B cell (primary cell): ENCODE measurements around the gene ADCY3. TPM values are rescaled to one million over a fixed set of nuclear protein-coding genes. Genes with fewer than 3 reads are reported as not detected.

Experiments
- ATAC-seq: fragments of 200-7000 bp; cut with Tn5 transposase; one replicate; pipeline ENCODE4 v1.10.0; 2021; ENCODE audit warnings: low read depth, mild to moderate bottlenecking, moderate number of reproducible peaks, moderate library complexity
- CTCF ChIA-PET: fragments of 350-600 bp; sonication (Branson Sonifier 250); formaldehyde crosslinking; loops from one replicate; lab custom pipeline; 2021; ENCODE audit warnings: antibody characterized with exemption, inconsistent platforms; lab: Charles Lee
- POLR2A ChIA-PET: fragments of 350-600 bp; sonication (Branson Sonifier 250); formaldehyde crosslinking; loops from one replicate; lab custom pipeline; 2021; ENCODE audit warnings: antibody characterized with exemption; lab: Charles Lee
- DNase-seq: peaks from one replicate; pipeline ENCODE4 v3.0.0; 2013
- H2AFZ ChIP-seq: 2 replicates; pipeline ENCODE4 v1.6.1; 2012; ENCODE audit warnings: mild to moderate bottlenecking, low read depth, low read length; ENCODE audit not compliant: insufficient read depth, poor library complexity, severe bottlenecking
- H3K27ac ChIP-seq, 2 donors: 1 replicate in 1 of 2; 2 replicates in 1 of 2; pipeline ENCODE4 v1.5.1; 2012 to 2013; ENCODE audit warnings: low read length in 2 of 2, mild to moderate bottlenecking in 2 of 2, moderate library complexity in 1 of 2
- H3K27me3 ChIP-seq, 4 experiments: fragments of 200-600 bp in 1 of 4; sonication (generic) in 1 of 4; replicated peaks in 1 of 4; 1 replicate in 2 of 4; 2 replicates in 2 of 4; pipeline versions ENCODE4 v1.6.1 to v1.7.0; 2013 to 2016; ENCODE audit warnings: low read length in 3 of 4, mild to moderate bottlenecking in 2 of 4, mixed read lengths in 1 of 4, moderate library complexity in 1 of 4; ENCODE audit not compliant: insufficient read depth in 4 of 4, control insufficient read depth in 3 of 4; ENCODE audit errors: control extremely low read depth in 1 of 4
- H3K36me3 ChIP-seq, 2 experiments: replicated peaks in 1 of 2; 1 replicate in 1 of 2; 2 replicates in 1 of 2; pipeline versions ENCODE4 v1.6.1 to v1.7.1; 2013; ENCODE audit warnings: low read length in 1 of 2; ENCODE audit not compliant: insufficient read depth in 2 of 2, control insufficient read depth in 1 of 2; ENCODE audit errors: control extremely low read depth in 1 of 2, extremely low read depth in 1 of 2
- H3K4me1 ChIP-seq, 2 donors: fragments of 200-600 bp in 1 of 2; sonication (generic) in 1 of 2; 1 replicate in 1 of 2; 2 replicates in 1 of 2; pipeline versions ENCODE4 v1.5.1 to v1.6.1; 2013 to 2017; ENCODE audit warnings: low read length in 2 of 2; ENCODE audit not compliant: control insufficient read depth in 2 of 2, insufficient read depth in 2 of 2
- H3K4me2 ChIP-seq: replicated peaks from 2 replicates; pipeline ENCODE3; 2012; ENCODE audit warnings: mild to moderate bottlenecking, low read depth, low read length; ENCODE audit not compliant: poor library complexity, severe bottlenecking
- H3K4me3 ChIP-seq, 5 experiments: fragments of 200-600 bp in 1 of 5; sonication (generic) in 1 of 5; 1 replicate in 3 of 5; 2 replicates in 2 of 5; pipeline versions ENCODE4 v1.5.1 to v1.7.0; 2011 to 2016; ENCODE audit warnings: low read length in 4 of 5, mild to moderate bottlenecking in 4 of 5, low read depth in 2 of 5, control low read depth in 1 of 5, moderate library complexity in 1 of 5; ENCODE audit not compliant: insufficient read depth in 1 of 5; ENCODE audit errors: control extremely low read depth in 1 of 5, extremely low read depth in 1 of 5
- H3K79me2 ChIP-seq: fragments of 200-600 bp; sonication (generic); one replicate; pipeline ENCODE4 v1.6.0; 2016; ENCODE audit warnings: low read length; ENCODE audit not compliant: control insufficient read depth, insufficient read depth
- H3K9ac ChIP-seq: fragments of 200-600 bp; sonication (generic); 2 replicates; pipeline ENCODE4 v1.6.1; 2017; ENCODE audit warnings: mild to moderate bottlenecking, low read length, moderate library complexity
- H3K9me3 ChIP-seq, 3 donors: one replicate each; pipeline versions ENCODE4 v1.6.1 to v1.7.1; 2013; ENCODE audit warnings: low read length in 2 of 3; ENCODE audit not compliant: control insufficient read depth in 2 of 3, insufficient read depth in 1 of 3; ENCODE audit errors: control extremely low read depth in 1 of 3
- H4K20me1 ChIP-seq: 2 replicates; pipeline ENCODE4 v1.6.0; 2012; ENCODE audit warnings: mild to moderate bottlenecking, low read length; ENCODE audit not compliant: insufficient read depth, control insufficient read depth, poor library complexity, severe bottlenecking
- H3K27ac Mint-ChIP-seq: one replicate; pipeline ENCODE4 v1.8.0; 2021; ENCODE audit warnings: mixed read lengths
- H3K27me3 Mint-ChIP-seq: one replicate; pipeline ENCODE4 v1.8.0; 2021; ENCODE audit warnings: mixed read lengths
- H3K4me1 Mint-ChIP-seq: one replicate; pipeline ENCODE4 v1.8.0; 2021; ENCODE audit warnings: mixed read lengths
- H3K4me3 Mint-ChIP-seq: one replicate; pipeline ENCODE4 v1.8.0; 2021; ENCODE audit warnings: mixed read lengths
- H3K9me3 Mint-ChIP-seq: one replicate; pipeline ENCODE4 v1.8.0; 2022; ENCODE audit warnings: mixed read lengths; ENCODE audit not compliant: insufficient read depth
- CTCF ChIP-seq: fragments of 200-600 bp; IDR thresholded peaks from one replicate; pipeline ENCODE4 v1.8.0; 2022; ENCODE audit warnings: antibody characterized with exemption, mild to moderate bottlenecking
- EZH2 ChIP-seq: IDR thresholded peaks from 2 replicates; pipeline ENCODE4 v1.6.1; 2012; ENCODE audit warnings: borderline replicate concordance, low read depth, mild to moderate bottlenecking, moderate library complexity, low read length; ENCODE audit not compliant: insufficient read depth, poor library complexity, severe bottlenecking
- WGBS: methylation state at CpG from one replicate; pipeline ENCODE4 v1.1.5; 2013; ENCODE audit warnings: missing lambda C conversion rate; ENCODE audit not compliant: insufficient coverage; 5-methylcytosine and 5-hydroxymethylcytosine counted together
- intact Hi-C: fragments of 100-400 bp; cut with micrococcal nuclease; formaldehyde crosslinking; loops from one replicate; pipeline ENCODE4 v1.10.0; 2022
- polyA plus RNA-seq: library from polyadenylated mRNA; depleted of rRNA; stranded (reverse); fragments of >200 nt; gene quantifications from 2 replicates; pipeline ENCODE4 v1.2.3, GENCODE V29; 2012
- total RNA-seq, 2 donors: library from RNA; stranded (reverse); fragments of 120-200 nt in 1 of 2; gene quantifications; 1 replicate in 1 of 2; 2 replicates in 1 of 2; pipeline versions ENCODE4 v1.2.3 to v1.2.4, GENCODE V29; 2013 to 2022

The ADCY3 gene
- total and polyA plus RNA-seq, 2 donors (not counting 1 experiment from before 2014, with no cell fraction given), result 48.4 to 73.0 TPM

DNA sequence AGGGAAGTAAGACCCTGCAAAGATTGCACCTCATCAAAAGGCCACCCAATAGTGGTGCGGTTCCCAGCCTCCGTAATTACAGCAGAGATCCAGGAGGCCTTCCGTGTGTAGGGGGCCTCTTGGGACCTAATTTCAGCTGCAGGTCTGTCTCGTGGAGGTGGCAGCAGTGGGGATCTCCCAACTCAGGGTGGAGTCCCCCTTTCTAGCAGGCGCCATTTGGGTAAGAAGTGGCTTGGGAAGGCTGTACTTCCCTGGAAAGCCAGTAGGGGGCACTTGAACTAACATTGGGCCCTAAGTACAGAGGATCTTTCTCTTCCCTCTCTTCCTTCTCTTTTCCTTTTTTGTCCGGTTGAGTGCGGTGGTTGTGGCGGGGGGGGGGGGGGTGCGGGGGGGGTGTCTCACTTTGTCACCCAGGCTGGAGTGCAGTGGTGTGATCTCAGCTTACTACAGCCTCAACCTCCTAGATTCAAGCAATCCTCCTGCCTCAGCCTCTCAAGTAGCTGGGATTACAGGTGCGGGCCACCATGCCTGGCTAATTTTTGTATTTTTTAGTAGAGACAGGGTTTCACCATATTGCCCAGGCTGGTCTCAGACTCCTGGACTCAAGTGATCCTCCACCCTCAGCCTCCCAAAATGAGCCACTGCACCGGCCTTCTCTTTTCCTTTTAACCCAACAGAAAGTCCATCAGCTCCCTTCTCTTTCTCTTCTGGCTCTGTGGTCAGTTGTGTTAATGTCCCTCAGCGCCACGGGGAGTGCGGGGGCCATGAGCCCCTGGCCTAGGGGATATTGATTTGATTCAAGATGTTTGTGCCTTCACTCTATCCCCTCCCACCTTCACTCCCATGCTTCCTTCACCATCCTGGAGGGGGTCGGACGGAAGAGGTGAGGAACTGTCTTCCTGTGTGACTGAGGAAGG is 94.8 kb downstream of the ADCY3 start:
- Histone ChIP-seq H3K36me3 (peaks cover 1 to 24% of the 10 kb centered on the region in 2 experiments), H2AFZ (no peak overlapping the region), H4K20me1 (no peaks in the 10 kb centered on the region), H3K9me3 (no peaks in the 10 kb centered on the region), H3K4me2 (no peak overlapping the region), H3K79me2 (no peaks in the 10 kb centered on the region), H3K9ac (no peak overlapping the region), H3K4me1 (peaks cover 0 to 4% of the 10 kb centered on the region in 2 donors), H3K4me3 (no peak overlapping the region), H3K27me3 (no peaks in the 10 kb centered on the region), H3K27ac (no peak overlapping the region)
- ATAC-seq (no peak), DNase-seq (peak; percentile 56)
- Mint-ChIP-seq H3K4me3 (no peak overlapping the region), H3K9me3 (no peaks in the 10 kb centered on the region), H3K27ac (no peak overlapping the region), H3K4me1 (no peaks in the 10 kb centered on the region), H3K27me3 (no peaks in the 10 kb centered on the region)
- CTCF ChIA-PET, result interaction anchor here (1.3 to 10.8 kb wide), 3 partner anchors 13 to 416 kb away, joined by 3 to 267 read pairs (median 92); no protein-coding TSS in a partner anchor
- intact Hi-C loops, result loop anchor here (5.0 kb wide), 1 partner anchor 302 kb away; no protein-coding TSS in a partner anchor
- no peak for TF ChIP-seq EZH2
- peak; percentile 46 for TF ChIP-seq CTCF
- WGBS, result 75% methylated on average over 4 of the region's 16 CpGs
- POLR2A ChIA-PET, result no interaction called here

DNA sequence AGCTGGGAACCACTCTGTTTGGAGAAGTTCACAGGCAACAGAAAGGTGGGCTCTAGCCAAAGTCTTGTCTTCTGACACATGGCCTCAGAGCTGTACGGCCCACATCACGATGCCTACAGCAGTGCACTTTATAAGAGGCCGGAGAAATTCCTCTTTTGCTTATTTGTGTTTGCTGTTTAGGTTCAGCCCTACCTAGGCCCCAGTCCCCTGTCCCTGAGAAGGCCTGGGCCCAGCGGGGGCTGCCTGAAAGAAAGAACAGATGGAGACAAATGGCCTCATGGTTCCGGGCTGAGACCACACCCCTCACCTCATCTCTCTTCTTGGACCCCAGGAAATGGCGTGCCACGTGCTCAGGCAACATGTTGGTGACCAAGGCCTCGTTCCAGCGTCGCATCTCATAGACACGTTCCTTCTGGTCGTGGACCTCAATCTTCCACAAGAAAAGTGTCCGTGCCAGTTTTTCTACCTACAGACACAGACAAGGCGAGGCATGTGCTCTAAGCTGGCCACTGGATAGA is 95.9 kb downstream of the ADCY3 start:
- intact Hi-C loops, result no loop called here
- Histone ChIP-seq H3K27ac (no peak overlapping the region), H3K4me3 (no peak overlapping the region), H3K9me3 (no peaks in the 10 kb centered on the region), H3K4me1 (peaks cover 0 to 4% of the 10 kb centered on the region in 2 donors), H3K36me3 (peaks cover 1 to 30% of the 10 kb centered on the region in 2 experiments), H3K79me2 (no peaks in the 10 kb centered on the region), H2AFZ (no peak overlapping the region), H3K27me3 (no peaks in the 10 kb centered on the region), H3K9ac (no peak overlapping the region), H4K20me1 (no peaks in the 10 kb centered on the region), H3K4me2 (no peak overlapping the region)
- no peaks in the 10 kb centered on the region for H3K4me1 Mint-ChIP-seq
- DNase-seq (no peak), ATAC-seq (no peak)
- 99% methylated on average over 13 of the region's 14 CpGs for WGBS
- ChIA-PET POLR2A (no interaction called here), CTCF (interaction anchor here (0.7 to 10.8 kb wide), 4 partner anchors 9 to 415 kb away, joined by 3 to 267 read pairs (median 4); no protein-coding TSS in a partner anchor)
- no peaks in the 10 kb centered on the region for H3K27me3 Mint-ChIP-seq
- no peak overlapping the region for H3K27ac Mint-ChIP-seq
- TF ChIP-seq EZH2 (no peak), CTCF (no peak)
- no peak overlapping the region for H3K4me3 Mint-ChIP-seq
- H3K9me3 Mint-ChIP-seq, result no peaks in the 10 kb centered on the region
